A549 (cell line): ENCODE measurements around the gene DMC1. TPM values are rescaled to one million over a fixed set of nuclear protein-coding genes. Genes with fewer than 3 reads are reported as not detected.

Source experiments
- ATAC-seq, 2 experiments: fragments of 200-7000 bp in 1 of 2; fragments of >200 bp in 1 of 2; cut with Nextera tagmentation in 1 of 2; cut with Tn5 transposase in 1 of 2; 3 replicates each; pipeline versions ENCODE4 v1.8.0 to v1.9.1; 2018 to 2020; ENCODE audit warnings: mild to moderate bottlenecking in 1 of 2, moderate library complexity in 1 of 2
- CTCF ChIA-PET: fragments of 300-600 bp; sonication (Branson Sonifier 250); formaldehyde crosslinking; extraction: SDS; loops from one replicate; lab custom pipeline; 2021; ENCODE audit warnings: antibody characterized with exemption, inconsistent platforms; lab: Yijun Ruan, JAX
- POLR2A ChIA-PET: fragments of 350-600 bp; formaldehyde crosslinking; extraction: SDS; loops from one replicate; lab custom pipeline; 2021; ENCODE audit warnings: antibody characterized with exemption, inconsistent platforms; lab: Yijun Ruan, JAX
- DNase-seq, 2 experiments: peaks; one replicate each; pipeline versions ENCODE4 v3.0.0 to v3.0.0-alpha.2; 2011 to 2016; ENCODE audit warnings: low read depth in 1 of 2, low spot score in 1 of 2
- FAIRE-seq: peaks from 2 replicates; lab custom pipeline; 2011; peaks lifted over from hg19 to GRCh38; lab: Jason Lieb, UNC
- H3K27ac ChIP-seq, 2 experiments: fragments of >200 bp; sonication (Bioruptor Twin); formaldehyde crosslinking; 3 replicates each; pipeline ENCODE4 v1.5.1; 2016 to 2017
- H3K4me1 ChIP-seq: fragments of >200 bp; sonication (Bioruptor Twin); formaldehyde crosslinking; 3 replicates; pipeline ENCODE4 v1.6.1; 2016
- H3K4me2 ChIP-seq: fragments of >200 bp; sonication (Bioruptor Twin); formaldehyde crosslinking; 3 replicates; pipeline ENCODE4 v1.6.1; 2016
- H3K4me3 ChIP-seq: fragments of >200 bp; sonication (Bioruptor Twin); formaldehyde crosslinking; 3 replicates; pipeline ENCODE4 v1.5.1; 2016
- H3K9me3 ChIP-seq: fragments of >200 bp; sonication (Bioruptor Twin); formaldehyde crosslinking; 3 replicates; pipeline ENCODE4 v1.6.1; 2016
- BHLHE40 ChIP-seq: IDR thresholded peaks from 2 replicates; pipeline ENCODE4 v1.6.1; 2012; ENCODE audit warnings: low read depth, low read length, inconsistent platforms
- CBX8 ChIP-seq: fragments of 200-600 bp; sonication (generic); IDR thresholded peaks from 2 replicates; pipeline ENCODE4 v1.6.1; 2016
- CHD2 ChIP-seq: fragments of 150-350 bp; IDR thresholded peaks from 2 replicates; pipeline ENCODE4 v1.6.1; 2014; ENCODE audit warnings: low read length; ENCODE audit not compliant: partially characterized antibody
- CHD4 ChIP-seq: fragments of 200-600 bp; sonication (generic); IDR thresholded peaks from 2 replicates; pipeline ENCODE4 v1.6.1; 2016; ENCODE audit warnings: antibody characterized with exemption, mild to moderate bottlenecking, borderline replicate concordance
- EHF ChIP-seq: fragments of 250-450 bp; sonication (Bioruptor Pico); IDR thresholded peaks from 2 replicates; pipeline ENCODE4 v1.5.0; 2020; ENCODE audit warnings: mild to moderate bottlenecking
- FOSL2 ChIP-seq, 2 experiments: fragments of 450-650 bp in 1 of 2; fragments of >200 bp in 1 of 2; sonication (Bioruptor Twin) in 1 of 2; formaldehyde crosslinking; IDR thresholded peaks; 2 replicates each; pipeline versions ENCODE4 v1.5.0 to v1.6.1; 2016 to 2020; ENCODE audit warnings: mild to moderate bottlenecking in 1 of 2, moderate library complexity in 1 of 2
- GATA3 ChIP-seq: IDR thresholded peaks from 2 replicates; pipeline ENCODE4 v1.6.1; 2012; ENCODE audit warnings: borderline replicate concordance
- JUNB ChIP-seq: fragments of >200 bp; sonication (Bioruptor Twin); formaldehyde crosslinking; IDR thresholded peaks from 2 replicates; pipeline ENCODE4 v1.6.1; 2016
- KDM5A ChIP-seq: fragments of 200-600 bp; sonication (generic); IDR thresholded peaks from 2 replicates; pipeline ENCODE4 v1.6.1; 2016; ENCODE audit warnings: antibody characterized with exemption, mild to moderate bottlenecking
- MAFK ChIP-seq: fragments of 450-650 bp; IDR thresholded peaks from 2 replicates; pipeline ENCODE4 v1.6.1; 2014; ENCODE audit not compliant: partially characterized antibody
- MAZ ChIP-seq: fragments of 150-350 bp; IDR thresholded peaks from 2 replicates; pipeline ENCODE4 v1.6.1; 2014; ENCODE audit warnings: antibody characterized with exemption, low read depth, low read length, borderline replicate concordance
- MYC ChIP-seq: IDR thresholded peaks from 2 replicates; pipeline ENCODE4 v1.6.1; 2012; ENCODE audit warnings: mild to moderate bottlenecking, inconsistent platforms, low read length, improper control_type of control experiment, borderline replicate concordance
- NFE2L2 ChIP-seq: fragments of 150-350 bp; conservative IDR thresholded peaks from 2 replicates; pipeline ENCODE4 v1.6.1; 2014; ENCODE audit warnings: low read length
- PBX3 ChIP-seq: IDR thresholded peaks from 2 replicates; pipeline ENCODE4 v1.6.1; 2012
- RAD21 ChIP-seq, 2 experiments: fragments of >200 bp in 1 of 2; sonication (Bioruptor Twin) in 1 of 2; formaldehyde crosslinking in 1 of 2; IDR thresholded peaks in 1 of 2; conservative IDR thresholded peaks in 1 of 2; 2 replicates in 1 of 2; 3 replicates in 1 of 2; pipeline ENCODE4 v1.6.1; 2012 to 2018; ENCODE audit warnings: inconsistent platforms in 1 of 2
- RCOR1 ChIP-seq: fragments of 150-350 bp; IDR thresholded peaks from 2 replicates; pipeline ENCODE4 v1.6.1; 2014; ENCODE audit warnings: antibody characterized with exemption, low read length, low read depth
- RFX5 ChIP-seq: fragments of 450-650 bp; IDR thresholded peaks from 2 replicates; pipeline ENCODE4 v1.7.1; 2014; ENCODE audit warnings: antibody characterized with exemption, mild to moderate bottlenecking, moderate library complexity
- RNF2 ChIP-seq: fragments of 200-600 bp; sonication (generic); IDR thresholded peaks from 2 replicates; pipeline ENCODE4 v1.6.1; 2016; ENCODE audit warnings: low read depth, mild to moderate bottlenecking, antibody characterized with exemption, moderate library complexity, borderline replicate concordance
- SMC3 ChIP-seq: fragments of >200 bp; sonication (Bioruptor Twin); formaldehyde crosslinking; IDR thresholded peaks from 3 replicates; pipeline ENCODE4 v1.6.1; 2018; ENCODE audit warnings: inconsistent platforms
- ZC3H11A ChIP-seq: fragments of 450-650 bp; IDR thresholded peaks from 2 replicates; pipeline ENCODE4 v1.6.1; 2014; ENCODE audit warnings: antibody characterized with exemption, mild to moderate bottlenecking
- ZNF302 ChIP-seq: fragments of 250-450 bp; sonication (Bioruptor Pico); IDR thresholded peaks from 2 replicates; pipeline ENCODE4 v1.9.0; 2021; ENCODE audit warnings: inconsistent platforms, mild to moderate bottlenecking, moderate library complexity
- ZSCAN20 ChIP-seq: fragments of 250-450 bp; sonication (Bioruptor Pico); IDR thresholded peaks from 2 replicates; pipeline ENCODE4 v1.8.0; 2022; ENCODE audit warnings: mild to moderate bottlenecking, moderate library complexity
- WGBS: methylation state at CpG from one replicate; pipeline ENCODE4 v1.1.6; 2017; ENCODE audit errors: missing lambda C conversion rate; 5-methylcytosine and 5-hydroxymethylcytosine counted together
- polyA plus RNA-seq, 4 experiments: library from polyadenylated mRNA; depleted of rRNA in 3 of 4; stranded (reverse); fragments of >200 nt; fragmentation: RNase III in 1 of 4; extraction: RNeasy Plus Mini Kit Qiagen cat#74134 plus additional on column Dnase treatment in 1 of 4; gene quantifications; 2 replicates in 3 of 4; 3 replicates in 1 of 4; pipeline ENCODE4 v1.2.3, GENCODE V29; 2011 to 2017
- TF ChIP-seq, protein P1 (sequence below): fragments of 150-350 bp; IDR thresholded peaks from 2 replicates; pipeline ENCODE4 v1.6.1; 2014; ENCODE audit warnings: low read depth, mild to moderate bottlenecking, low read length
- TF ChIP-seq, protein P2 (sequence below): IDR thresholded peaks from 2 replicates; pipeline ENCODE4 v1.6.1; 2012
- TF ChIP-seq, protein P3 (sequence below): fragments of >200 bp; sonication (Bioruptor Twin); formaldehyde crosslinking; IDR thresholded peaks from 3 replicates; pipeline ENCODE4 v1.6.1; 2016

The DMC1 gene
- polyA plus RNA-seq, 2 of the 4 experiments (the other 2 are of a cell fraction): 5.7 to 6.4 TPM

- TF ChIP-seq PBX3 (no peak), MAZ (no peak), CHD4 (no peak), CHD2 (no peak), KDM5A (no peak)
- TF ChIP-seq, protein P1, sequence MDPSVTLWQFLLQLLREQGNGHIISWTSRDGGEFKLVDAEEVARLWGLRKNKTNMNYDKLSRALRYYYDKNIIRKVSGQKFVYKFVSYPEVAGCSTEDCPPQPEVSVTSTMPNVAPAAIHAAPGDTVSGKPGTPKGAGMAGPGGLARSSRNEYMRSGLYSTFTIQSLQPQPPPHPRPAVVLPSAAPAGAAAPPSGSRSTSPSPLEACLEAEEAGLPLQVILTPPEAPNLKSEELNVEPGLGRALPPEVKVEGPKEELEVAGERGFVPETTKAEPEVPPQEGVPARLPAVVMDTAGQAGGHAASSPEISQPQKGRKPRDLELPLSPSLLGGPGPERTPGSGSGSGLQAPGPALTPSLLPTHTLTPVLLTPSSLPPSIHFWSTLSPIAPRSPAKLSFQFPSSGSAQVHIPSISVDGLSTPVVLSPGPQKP: no peak
- TF ChIP-seq, protein P2, sequence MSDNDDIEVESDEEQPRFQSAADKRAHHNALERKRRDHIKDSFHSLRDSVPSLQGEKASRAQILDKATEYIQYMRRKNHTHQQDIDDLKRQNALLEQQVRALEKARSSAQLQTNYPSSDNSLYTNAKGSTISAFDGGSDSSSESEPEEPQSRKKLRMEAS: no peak
- TF ChIP-seq, all 56 proteins: peak for 0
These were observed 20.7 kb downstream of the DMC1 start (continued) for GRCh38 chr22:38549101-38549894.

GRCh38 chr22:38540701-38541100 lies 29.3 kb downstream of the DMC1 start:
- WGBS: 93% methylated on average over 2 of the region's 2 CpGs
- CTCF ChIA-PET: no interaction called here
- no peak for FAIRE-seq
- no peak for TF ChIP-seq BHLHE40
- no peak for TF ChIP-seq RFX5
- TF ChIP-seq EHF (CRISPR knock-in tag): no peak
- TF ChIP-seq MAFK: no peak
- TF ChIP-seq, protein P3, sequence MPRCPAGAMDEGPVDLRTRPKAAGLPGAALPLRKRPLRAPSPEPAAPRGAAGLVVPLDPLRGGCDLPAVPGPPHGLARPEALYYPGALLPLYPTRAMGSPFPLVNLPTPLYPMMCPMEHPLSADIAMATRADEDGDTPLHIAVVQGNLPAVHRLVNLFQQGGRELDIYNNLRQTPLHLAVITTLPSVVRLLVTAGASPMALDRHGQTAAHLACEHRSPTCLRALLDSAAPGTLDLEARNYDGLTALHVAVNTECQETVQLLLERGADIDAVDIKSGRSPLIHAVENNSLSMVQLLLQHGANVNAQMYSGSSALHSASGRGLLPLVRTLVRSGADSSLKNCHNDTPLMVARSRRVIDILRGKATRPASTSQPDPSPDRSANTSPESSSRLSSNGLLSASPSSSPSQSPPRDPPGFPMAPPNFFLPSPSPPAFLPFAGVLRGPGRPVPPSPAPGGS: no peak
- no peak for TF ChIP-seq CHD4
- no peak for ATAC-seq
- DNase-seq: no peak
- Histone ChIP-seq H3K4me2 (no peak overlapping the region), H3K4me3 (no peak overlapping the region), H3K9me3 (peaks cover 6% of the 10 kb centered on the region; the same call in 1 of the 3 replicates), H3K4me1 (no peaks in the 10 kb centered on the region), H3K27ac (no peak overlapping the region)
- POLR2A ChIA-PET: no interaction called here

- H3K4me2 ChIP-seq: no peak overlapping the region
- no peak overlapping the region for H3K27ac ChIP-seq
- WGBS: 89% methylated on average over 4 of the region's 4 CpGs
- DNase-seq: no peak
- ChIA-PET CTCF (no interaction called here), POLR2A (no interaction called here)
- FAIRE-seq: no peak
- ATAC-seq: no peak
- no peaks in the 10 kb centered on the region for H3K9me3 ChIP-seq
- H3K4me1 ChIP-seq: no peaks in the 10 kb centered on the region
- H3K4me3 ChIP-seq: no peak overlapping the region
- no peak for TF ChIP-seq FOSL2 (IDR thresholded peaks at IDR 0.05)
- TF ChIP-seq FOSL2 (CRISPR knock-in tag; IDR thresholded peaks at IDR 0.05): no peak
- no peak for TF ChIP-seq NFE2L2
- TF ChIP-seq KDM5A: no peak
- TF ChIP-seq RCOR1: no peak
- TF ChIP-seq, protein P3: no peak
- TF ChIP-seq SMC3: no peak
- TF ChIP-seq CBX8: no peak
- TF ChIP-seq ZC3H11A: no peak
- no peak for TF ChIP-seq RAD21 (conservative IDR thresholded peaks at IDR 0.05 in 1 of 2, IDR thresholded peaks at IDR 0.05 in 1 of 2)
- TF ChIP-seq JUNB: no peak
- TF ChIP-seq, protein P1: no peak
- no peak for TF ChIP-seq MAFK
- no peak for TF ChIP-seq ZSCAN20 (CRISPR knock-in tag)
- no peak for TF ChIP-seq PBX3
- TF ChIP-seq GATA3: no peak
- no peak for TF ChIP-seq ZNF302
- TF ChIP-seq RNF2: no peak
- TF ChIP-seq MYC: no peak
These were observed 38.6 kb downstream of the DMC1 start for GRCh38 chr22:38531251-38531938.
